HepG2 (cell line): Measurements from ENCODE around the gene RSPH4A. TPM values are rescaled to one million over a fixed set of nuclear protein-coding genes. Genes with fewer than 3 reads are reported as not detected.
A peak's percentile ranks its signal among the peaks of the same experiment; 100 is the strongest.

Source experiments
- ATAC-seq: fragments of 200-7000 bp; cut with Tn5 transposase; 3 replicates; pipeline ENCODE4 v1.9.1; 2020; ENCODE audit warnings: mild to moderate bottlenecking, moderate library complexity
- BruUV-seq: library from RNA; stranded (reverse); fragments of 400-500 nt; replicated peaks from 2 replicates; lab custom pipeline; 2021; lab: Mats Ljungman, UMichigan
- CTCF ChIA-PET: fragments of 300-600 bp; formaldehyde crosslinking; extraction: SDS; loops from one replicate; lab custom pipeline; 2021; ENCODE audit warnings: low total read pairs, inconsistent platforms, low intra/inter-chr PET ratio; lab: Yijun Ruan, JAX
- POLR2A ChIA-PET: fragments of 350-600 bp; sonication (Branson Sonifier 250); formaldehyde crosslinking; loops from one replicate; lab custom pipeline; 2020; ENCODE audit warnings: antibody characterized with exemption, inconsistent platforms; lab: Yijun Ruan, JAX
- DNase-seq: peaks from one replicate; pipeline ENCODE4 v3.0.0-alpha.2; 2015; ENCODE audit warnings: low spot score
- FAIRE-seq: peaks from 3 replicates; lab custom pipeline; 2011; peaks lifted over from hg19 to GRCh38; lab: Jason Lieb, UNC
- H2AFZ ChIP-seq: one replicate; pipeline ENCODE4 v1.6.1; 2011; ENCODE audit warnings: low read length, inconsistent platforms
- H3K27ac ChIP-seq: fragments of 300-600 bp; 3 replicates; pipeline ENCODE4 v1.8.0; 2011; ENCODE audit warnings: mixed run types, mild to moderate bottlenecking, mixed read lengths, low read length, inconsistent platforms; ENCODE audit not compliant: insufficient read depth; ENCODE audit errors: extremely low read length
- H3K27me3 ChIP-seq, 2 experiments: fragments of 200-600 bp in 1 of 2; 2 replicates in 1 of 2; 3 replicates in 1 of 2; pipeline versions ENCODE4 v1.6.0 to v1.8.0; 2011; ENCODE audit warnings: low read length in 2 of 2, mild to moderate bottlenecking in 2 of 2, moderate library complexity in 2 of 2, inconsistent platforms in 1 of 2; ENCODE audit not compliant: insufficient read depth in 2 of 2, control insufficient read depth in 1 of 2
- H3K36me3 ChIP-seq, 2 experiments: fragments of 200-600 bp in 1 of 2; replicated peaks in 1 of 2; 2 replicates in 1 of 2; 3 replicates in 1 of 2; pipeline versions ENCODE4 v1.5.1 to v1.8.0; 2011; ENCODE audit warnings: low read length in 2 of 2, inconsistent platforms in 1 of 2; ENCODE audit not compliant: insufficient read depth in 2 of 2, control insufficient read depth in 1 of 2
- H3K4me1 ChIP-seq: 2 replicates; pipeline ENCODE4 v1.5.1; 2012; ENCODE audit warnings: low read length, inconsistent platforms; ENCODE audit not compliant: insufficient read depth
- H3K4me2 ChIP-seq: 2 replicates; pipeline ENCODE4 v1.6.0; 2011; ENCODE audit warnings: low read depth, low read length, inconsistent platforms
- H3K4me3 ChIP-seq, 3 experiments: fragments of 200-600 bp in 1 of 3; sonication (generic), shearing (Covaris generic) in 1 of 3; replicated peaks in 1 of 3; 2 replicates each; pipeline ENCODE4 v1.5.1; 2011 to 2016; ENCODE audit warnings: low read length in 3 of 3, inconsistent platforms in 2 of 3, low read depth in 2 of 3, mild to moderate bottlenecking in 2 of 3, control low read depth in 1 of 3, mixed read lengths in 1 of 3; ENCODE audit not compliant: insufficient read depth in 1 of 3
- H3K79me2 ChIP-seq: one replicate; pipeline ENCODE4 v1.6.1; 2011; ENCODE audit warnings: low read length, inconsistent platforms; ENCODE audit not compliant: insufficient read depth
- H3K9ac ChIP-seq: 2 replicates; pipeline ENCODE4 v1.6.0; 2011; ENCODE audit warnings: mild to moderate bottlenecking, low read depth, low read length, inconsistent platforms; ENCODE audit not compliant: insufficient read depth
- H3K9me3 ChIP-seq: 2 replicates; pipeline ENCODE4 v1.5.1; 2012; ENCODE audit warnings: mild to moderate bottlenecking, low read length
- H4K20me1 ChIP-seq: 2 replicates; pipeline ENCODE4 v1.6.0; 2011; ENCODE audit warnings: inconsistent platforms, mild to moderate bottlenecking, low read length, moderate library complexity; ENCODE audit not compliant: insufficient read depth
- EED ChIP-seq: sonication (generic); formaldehyde crosslinking; IDR thresholded peaks from 2 replicates; pipeline ENCODE4 v1.5.0; 2020; ENCODE audit warnings: mild to moderate bottlenecking, missing genetic modification reagents
- MIXL1 ChIP-seq: IDR thresholded peaks from 2 replicates; pipeline ENCODE4 v1.6.1; 2016
- MLXIP ChIP-seq: sonication (generic); formaldehyde crosslinking; IDR thresholded peaks from 2 replicates; pipeline ENCODE4 v1.9.0; 2021; ENCODE audit warnings: missing genetic modification reagents, borderline replicate concordance
- TP53 ChIP-seq: sonication (generic); formaldehyde crosslinking; conservative IDR thresholded peaks from 2 replicates; pipeline ENCODE4 v1.4.0; 2020; ENCODE audit warnings: missing genetic modification reagents
- WIZ ChIP-seq: sonication (generic); formaldehyde crosslinking; IDR thresholded peaks from 2 replicates; pipeline ENCODE4 v1.5.1; 2020; ENCODE audit warnings: mild to moderate bottlenecking, missing genetic modification reagents
- ZBTB1 ChIP-seq: sonication (generic); formaldehyde crosslinking; IDR thresholded peaks from 2 replicates; pipeline ENCODE4 v1.4.0; 2020; ENCODE audit warnings: missing genetic modification reagents, borderline replicate concordance
- ZFP37 ChIP-seq: sonication (generic); formaldehyde crosslinking; IDR thresholded peaks from 2 replicates; pipeline ENCODE4 v1.4.0; 2020; ENCODE audit warnings: missing genetic modification reagents, borderline replicate concordance
- ZKSCAN1 ChIP-seq: fragments of 150-350 bp; IDR thresholded peaks from 2 replicates; pipeline ENCODE4 v1.6.1; 2014; ENCODE audit warnings: low read length
- ZNF232 ChIP-seq: sonication (generic); formaldehyde crosslinking; IDR thresholded peaks from 2 replicates; pipeline ENCODE4 v1.4.0; 2020; ENCODE audit warnings: missing genetic modification reagents, borderline replicate concordance
- ZNF331 ChIP-seq: sonication (generic); formaldehyde crosslinking; IDR thresholded peaks from 2 replicates; pipeline ENCODE4 v1.4.0; 2020; ENCODE audit warnings: missing genetic modification reagents
- ZNF619 ChIP-seq: sonication (generic); formaldehyde crosslinking; IDR thresholded peaks from 2 replicates; pipeline ENCODE4 v1.4.0; 2020; ENCODE audit warnings: mild to moderate bottlenecking, missing genetic modification reagents
- ZNF709 ChIP-seq: sonication (generic); formaldehyde crosslinking; IDR thresholded peaks from 2 replicates; pipeline ENCODE4 v1.5.0; 2020; ENCODE audit warnings: mild to moderate bottlenecking, missing genetic modification reagents
- ZNF724P ChIP-seq: sonication (generic); formaldehyde crosslinking; IDR thresholded peaks from 2 replicates; pipeline ENCODE4 v1.8.0; 2022; ENCODE audit warnings: missing genetic modification reagents, borderline replicate concordance
- ZNF766 ChIP-seq: sonication (generic); formaldehyde crosslinking; IDR thresholded peaks from 2 replicates; pipeline ENCODE4 v1.5.0; 2020; ENCODE audit warnings: missing genetic modification reagents, borderline replicate concordance
- ZSCAN9 ChIP-seq: IDR thresholded peaks from 2 replicates; pipeline ENCODE4 v1.6.1; 2016; ENCODE audit warnings: borderline replicate concordance
- whole genome bisulfite sequencing: methylation state at CpG from one replicate; pipeline ENCODE4 v1.1.6; 2017; ENCODE audit warnings: low lambda C conversion rate; 5-methylcytosine and 5-hydroxymethylcytosine counted together
- in situ Hi-C: cut with HindIII; loops from 2 replicates; pipeline ENCODE4 v1.10.0; 2017; ENCODE audit warnings: low pct_unique_long_range_greater_than_20kb; ENCODE audit not compliant: extremely low pct_ligation_motif_present
- intact Hi-C: fragments of 100-400 bp; cut with micrococcal nuclease; formaldehyde crosslinking; loops from one replicate; pipeline ENCODE4 v1.10.0; 2022; ENCODE audit not compliant: unreplicated experiment
- polyA plus RNA-seq, 8 experiments: library from polyadenylated mRNA; depleted of rRNA in 3 of 8; stranded (reverse) in 7 of 8; unstranded in 1 of 8; fragments of >200 nt; fragmentation: Illumina TruSeq in 4 of 8; extraction: Trizol in 4 of 8; gene quantifications; 2 replicates each; pipeline versions ENCODE4 v1.2.1 to v1.2.3, GENCODE V29; 2011 to 2016; ENCODE audit warnings: low read depth in 4 of 8, missing spikeins in 1 of 8, mixed read lengths in 1 of 8; ENCODE audit not compliant: insufficient read depth in 1 of 8
- total RNA-seq, 5 experiments: library from RNA; depleted of rRNA; stranded (reverse); fragments of >200 nt; fragmentation: Illumina TruSeq; extraction: Trizol; gene quantifications; 2 replicates each; pipeline ENCODE4 v1.2.3, GENCODE V29; 2016; ENCODE audit warnings: low read depth in 1 of 5
- TF ChIP-seq, protein P1 (sequence below): sonication (generic); formaldehyde crosslinking; IDR thresholded peaks from one replicate; pipeline ENCODE4 v1.5.1; 2020; ENCODE audit warnings: mild to moderate bottlenecking, missing genetic modification reagents; ENCODE audit errors: not compliant biosample characterization

RSPH4A gene
- total and polyA plus RNA-seq, 2 of the 13 experiments (the other 11 are each of a cell fraction or from before 2014, with no cell fraction given): 0.24 to 0.40 TPM

DNA sequence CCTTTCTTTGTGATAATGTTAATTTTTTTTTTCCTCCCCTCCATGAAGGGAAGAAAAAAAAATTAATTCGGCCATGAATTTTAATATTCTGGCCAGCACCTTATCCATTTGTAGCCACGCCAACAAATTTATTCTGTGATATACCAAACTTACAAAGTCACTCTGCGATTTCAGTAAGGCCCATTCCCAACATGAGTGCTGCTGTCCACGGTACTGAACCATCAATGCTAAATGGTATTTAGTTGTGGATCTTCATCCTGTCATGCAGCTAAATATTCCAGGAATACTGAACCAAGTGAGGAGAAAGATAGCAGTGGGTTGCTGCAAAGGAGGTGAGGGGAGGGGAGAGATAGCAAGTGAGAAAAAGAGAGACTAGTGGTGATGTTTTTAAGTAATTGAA is 19.5 kb upstream of the RSPH4A start:
- Histone ChIP-seq H4K20me1 (no peaks in the 10 kb centered on the region), H2AFZ (no peak overlapping the region), H3K79me2 (no peaks in the 10 kb centered on the region), H3K36me3 (peaks cover 0 to 11% of the 10 kb centered on the region in 2 experiments; a peak in 3 of 5 replicates), H3K4me3 (no peak overlapping the region), H3K27ac (no peak overlapping the region), H3K9me3 (no peaks in the 10 kb centered on the region), H3K4me1 (no peaks in the 10 kb centered on the region), H3K27me3 (no peaks in the 10 kb centered on the region), H3K4me2 (no peak overlapping the region), H3K9ac (no peak overlapping the region)
- DNase-seq (peak; percentile 23), FAIRE-seq (peak; percentile 51), ATAC-seq (peak; percentile 41; the same call in 1 of the 3 replicates)
- ChIA-PET CTCF (no interaction called here), POLR2A (no interaction called here)
- intact Hi-C loops: no loop called here
- BruUV-seq: no TSS peak
- in situ Hi-C loops: no loop called here
- WGBS: 86% methylated on average over 4 of the region's 4 CpGs
- TF ChIP-seq ZKSCAN1 (no peak), ZNF619 (no peak), WIZ (CRISPR knock-in tag) (peak; percentile 91; the same call in 1 of the 2 replicates), ZNF724P (no peak), ZFP37 (peak; percentile 66; the same call in 1 of the 2 replicates), ZNF766 (no peak), MIXL1 (peak; percentile 63; the same call in 1 of the 2 replicates), TP53 (no peak), ZNF709 (CRISPR knock-in tag) (no peak), ZBTB1 (CRISPR knock-in tag) (peak; percentile 59; the same call in 1 of the 2 replicates), ZSCAN9 (CRISPR knock-in tag) (peak; percentile 72), ZNF331 (peak; percentile 57; the same call in 1 of the 2 replicates), ZNF232 (CRISPR knock-in tag) (no peak), MLXIP (CRISPR knock-in tag) (no peak), EED (CRISPR knock-in tag) (no peak)
- TF ChIP-seq, protein P1, sequence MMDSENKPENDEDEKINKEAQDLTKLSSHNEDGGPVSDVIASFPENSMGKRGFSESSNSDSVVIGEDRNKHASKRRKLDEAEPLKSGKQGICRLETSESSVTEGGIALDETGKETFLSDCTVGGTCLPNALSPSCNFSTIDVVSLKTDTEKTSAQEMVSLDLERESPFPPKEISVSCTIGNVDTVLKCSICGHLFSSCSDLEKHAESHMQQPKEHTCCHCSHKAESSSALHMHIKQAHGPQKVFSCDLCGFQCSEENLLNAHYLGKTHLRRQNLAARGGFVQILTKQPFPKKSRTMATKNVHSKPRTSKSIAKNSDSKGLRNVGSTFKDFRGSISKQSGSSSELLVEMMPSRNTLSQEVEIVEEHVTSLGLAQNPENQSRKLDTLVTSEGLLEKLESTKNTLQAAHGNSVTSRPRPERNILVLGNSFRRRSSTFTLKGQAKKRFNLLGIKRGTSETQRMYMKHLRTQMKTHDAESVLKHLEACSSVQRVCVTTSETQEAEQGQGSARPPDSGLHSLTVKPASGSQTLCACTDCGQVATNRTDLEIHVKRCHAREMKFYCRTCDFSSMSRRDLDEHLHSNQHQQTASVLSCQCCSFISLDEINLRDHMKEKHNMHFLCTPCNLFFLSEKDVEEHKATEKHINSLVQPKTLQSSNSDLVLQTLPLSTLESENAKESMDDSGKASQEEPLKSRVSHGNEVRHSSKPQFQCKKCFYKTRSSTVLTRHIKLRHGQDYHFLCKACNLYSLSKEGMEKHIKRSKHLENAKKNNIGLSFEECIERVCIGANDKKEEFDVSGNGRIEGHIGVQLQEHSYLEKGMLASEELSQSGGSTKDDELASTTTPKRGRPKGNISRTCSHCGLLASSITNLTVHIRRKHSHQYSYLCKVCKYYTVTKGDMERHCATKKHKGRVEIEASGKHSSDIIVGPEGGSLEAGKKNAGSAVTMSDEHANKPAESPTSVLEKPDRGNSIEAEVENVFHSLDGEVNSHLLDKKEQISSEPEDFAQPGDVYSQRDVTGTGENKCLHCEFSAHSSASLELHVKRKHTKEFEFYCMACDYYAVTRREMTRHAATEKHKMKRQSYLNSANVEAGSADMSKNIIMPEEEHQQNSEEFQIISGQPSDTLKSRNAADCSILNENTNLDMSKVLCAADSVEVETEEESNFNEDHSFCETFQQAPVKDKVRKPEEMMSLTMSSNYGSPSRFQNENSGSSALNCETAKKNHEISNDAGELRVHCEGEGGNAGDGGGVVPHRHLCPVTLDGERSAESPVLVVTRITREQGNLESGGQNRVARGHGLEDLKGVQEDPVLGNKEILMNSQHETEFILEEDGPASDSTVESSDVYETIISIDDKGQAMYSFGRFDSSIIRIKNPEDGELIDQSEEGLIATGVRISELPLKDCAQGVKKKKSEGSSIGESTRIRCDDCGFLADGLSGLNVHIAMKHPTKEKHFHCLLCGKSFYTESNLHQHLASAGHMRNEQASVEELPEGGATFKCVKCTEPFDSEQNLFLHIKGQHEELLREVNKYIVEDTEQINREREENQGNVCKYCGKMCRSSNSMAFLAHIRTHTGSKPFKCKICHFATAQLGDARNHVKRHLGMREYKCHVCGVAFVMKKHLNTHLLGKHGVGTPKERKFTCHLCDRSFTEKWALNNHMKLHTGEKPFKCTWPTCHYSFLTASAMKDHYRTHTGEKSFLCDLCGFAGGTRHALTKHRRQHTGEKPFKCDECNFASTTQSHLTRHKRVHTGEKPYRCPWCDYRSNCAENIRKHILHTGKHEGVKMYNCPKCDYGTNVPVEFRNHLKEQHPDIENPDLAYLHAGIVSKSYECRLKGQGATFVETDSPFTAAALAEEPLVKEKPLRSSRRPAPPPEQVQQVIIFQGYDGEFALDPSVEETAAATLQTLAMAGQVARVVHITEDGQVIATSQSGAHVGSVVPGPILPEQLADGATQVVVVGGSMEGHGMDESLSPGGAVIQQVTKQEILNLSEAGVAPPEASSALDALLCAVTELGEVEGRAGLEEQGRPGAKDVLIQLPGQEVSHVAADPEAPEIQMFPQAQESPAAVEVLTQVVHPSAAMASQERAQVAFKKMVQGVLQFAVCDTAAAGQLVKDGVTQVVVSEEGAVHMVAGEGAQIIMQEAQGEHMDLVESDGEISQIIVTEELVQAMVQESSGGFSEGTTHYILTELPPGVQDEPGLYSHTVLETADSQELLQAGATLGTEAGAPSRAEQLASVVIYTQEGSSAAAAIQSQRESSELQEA (CRISPR knock-in tag): no peak
